Panc1 (cell line): Measurements from ENCODE around the gene PDZD2. TPM values are rescaled to one million over a fixed set of nuclear protein-coding genes. Genes with fewer than 3 reads are reported as not detected.

Experiments used
- ATAC-seq: fragments of 200-7000 bp; cut with Tn5 transposase; 2 replicates; pipeline ENCODE4 v1.9.1; 2020; ENCODE audit warnings: mild to moderate bottlenecking, moderate library complexity
- BruUV-seq: library from RNA; stranded (reverse); fragments of 400-500 nt; replicated peaks from 2 replicates; lab custom pipeline; 2021; lab: Mats Ljungman, UMichigan
- CTCF ChIA-PET: fragments of 300-600 bp; sonication (Branson Sonifier 250); formaldehyde crosslinking; loops from one replicate; lab custom pipeline; 2022; ENCODE audit warnings: antibody characterized with exemption; lab: Charles Lee
- POLR2A ChIA-PET: fragments of 300-600 bp; sonication (Branson Sonifier 250); formaldehyde crosslinking; loops from one replicate; lab custom pipeline; 2022; ENCODE audit warnings: antibody characterized with exemption; lab: Charles Lee
- DNase-seq: peaks from one replicate; pipeline ENCODE4 v3.0.0-alpha.2; 2010; ENCODE audit warnings: low read depth, low spot score
- H3K27ac ChIP-seq: 2 replicates; pipeline ENCODE4 v1.5.1; 2011; ENCODE audit warnings: mild to moderate bottlenecking, low read length, inconsistent platforms
- H3K27me3 ChIP-seq: fragments of 200-500 bp; sonication (Bioruptor generic); 2 replicates; pipeline ENCODE4 v1.6.0; 2014; ENCODE audit warnings: low read length, inconsistent platforms; ENCODE audit not compliant: control insufficient read depth, insufficient read depth
- H3K36me3 ChIP-seq: fragments of 200-500 bp; sonication (Bioruptor generic); 2 replicates; pipeline ENCODE4 v1.5.1; 2014; ENCODE audit warnings: inconsistent platforms, mild to moderate bottlenecking, low read length, moderate library complexity; ENCODE audit not compliant: control insufficient read depth, insufficient read depth
- H3K4me1 ChIP-seq: 2 replicates; pipeline ENCODE4 v1.5.1; 2011; ENCODE audit warnings: inconsistent platforms, mild to moderate bottlenecking, low read length, moderate library complexity; ENCODE audit not compliant: control insufficient read depth, insufficient read depth
- H3K4me3 ChIP-seq, 2 experiments: 2 replicates each; pipeline ENCODE4 v1.5.1; 2011 to 2012; ENCODE audit warnings: low read depth in 2 of 2, low read length in 2 of 2, mild to moderate bottlenecking in 2 of 2, inconsistent platforms in 1 of 2, moderate library complexity in 1 of 2
- H3K9me3 ChIP-seq: fragments of 200-500 bp; sonication (Bioruptor generic); 2 replicates; pipeline ENCODE4 v1.5.1; 2014; ENCODE audit warnings: low read depth, mild to moderate bottlenecking, inconsistent platforms, low read length, moderate library complexity; ENCODE audit not compliant: control insufficient read depth, insufficient read depth
- POLR2AphosphoS5 ChIP-seq: IDR thresholded peaks from 2 replicates; pipeline ENCODE4 v1.6.1; 2012; ENCODE audit warnings: mild to moderate bottlenecking, low read depth, low read length, moderate library complexity
- SIN3A ChIP-seq: IDR thresholded peaks from 2 replicates; pipeline ENCODE4 v1.6.1; 2012; ENCODE audit warnings: low read depth, mild to moderate bottlenecking, low read length, moderate library complexity, borderline replicate concordance; ENCODE audit not compliant: insufficient read depth
- TCF7L2 ChIP-seq: IDR thresholded peaks from 2 replicates; pipeline ENCODE4 v1.6.1; 2011; ENCODE audit warnings: mild to moderate bottlenecking, low read depth, low read length, inconsistent platforms
- in situ Hi-C: cut with HindIII; loops from 2 replicates; pipeline ENCODE4 v1.10.0; 2016; ENCODE audit warnings: low sequenced_read_pairs, low pct_unique_long_range_greater_than_20kb
- intact Hi-C: fragments of 100-400 bp; cut with micrococcal nuclease; formaldehyde crosslinking; loops from one replicate; pipeline ENCODE4 v1.10.0; 2022; ENCODE audit not compliant: unreplicated experiment
- total RNA-seq: library from RNA; stranded (reverse); gene quantifications from one replicate; pipeline ENCODE4 v1.2.1, GENCODE V29; 2021; ENCODE audit not compliant: unreplicated experiment
- TF ChIP-seq, protein P1 (sequence below), 2 experiments: IDR thresholded peaks; 2 replicates each; pipeline ENCODE4 v1.6.1; 2011 to 2012; ENCODE audit warnings: low read depth in 2 of 2, control low read depth in 1 of 2, low read length in 1 of 2, mild to moderate bottlenecking in 1 of 2, moderate library complexity in 1 of 2; ENCODE audit not compliant: insufficient read depth in 1 of 2
- TF ChIP-seq, protein P2 (sequence below): fragments of 450-650 bp; IDR thresholded peaks from 2 replicates; pipeline ENCODE4 v1.5.1; 2017; ENCODE audit warnings: mild to moderate bottlenecking

Gene PDZD2
- total RNA-seq, 1 experiment from 2014 or later: 0.10 TPM

DNA sequence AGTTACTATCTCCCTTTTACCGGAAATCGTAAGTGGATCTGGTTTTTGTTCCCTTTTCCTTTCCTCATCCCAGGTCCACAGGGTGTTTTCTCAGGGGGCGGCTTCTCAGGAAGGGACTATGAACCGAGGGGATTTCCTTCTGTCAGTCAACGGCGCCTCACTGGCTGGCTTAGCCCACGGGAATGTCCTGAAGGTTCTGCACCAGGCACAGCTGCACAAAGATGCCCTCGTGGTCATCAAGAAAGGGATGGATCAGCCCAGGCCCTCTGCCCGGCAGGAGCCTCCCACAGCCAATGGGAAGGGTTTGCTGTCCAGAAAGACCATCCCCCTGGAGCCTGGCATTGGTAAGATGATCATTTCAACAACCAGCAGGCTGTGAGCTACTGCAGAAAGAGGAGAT is 459.4 kb downstream of the PDZD2 start:
- in situ Hi-C loops: no loop called here

DNA sequence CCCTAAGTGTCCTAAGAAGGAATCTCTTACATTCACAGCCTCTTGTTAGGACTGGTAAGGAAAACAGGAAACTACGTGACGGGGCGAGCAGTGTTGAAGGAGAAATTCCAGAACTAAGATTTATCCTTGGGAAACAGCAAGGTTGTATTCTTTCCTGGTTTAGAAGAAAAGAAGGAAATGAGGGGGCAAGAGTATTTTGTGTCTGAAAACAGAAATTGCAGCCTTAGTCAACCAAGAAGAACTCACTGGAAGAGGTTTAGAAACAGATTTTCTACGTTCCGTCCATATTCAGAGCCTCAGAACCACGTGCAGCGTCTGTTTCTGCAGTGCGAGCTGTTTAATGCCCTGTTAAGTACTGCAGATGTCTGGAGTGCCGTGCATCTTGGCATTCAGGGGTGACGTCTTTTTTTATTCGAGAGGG is 460.0 kb downstream of the PDZD2 start:
- no TSS peak for BruUV-seq
- Histone ChIP-seq H3K4me1 (no peaks in the 10 kb centered on the region), H3K27ac (no peak overlapping the region), H3K4me3 (no peak overlapping the region), H3K9me3 (no peaks in the 10 kb centered on the region), H3K36me3 (peaks cover 11% of the 10 kb centered on the region; the same call in 1 of the 2 replicates), H3K27me3 (no peaks in the 10 kb centered on the region)
- in situ Hi-C loops (no loop called here), intact Hi-C loops (no loop called here)
- ChIA-PET POLR2A (no interaction called here), CTCF (no interaction called here)
- ATAC-seq: no peak
- DNase-seq: no peak
- TF ChIP-seq POLR2AphosphoS5 (no peak), TCF7L2 (no peak), SIN3A (no peak)
- TF ChIP-seq, protein P1, sequence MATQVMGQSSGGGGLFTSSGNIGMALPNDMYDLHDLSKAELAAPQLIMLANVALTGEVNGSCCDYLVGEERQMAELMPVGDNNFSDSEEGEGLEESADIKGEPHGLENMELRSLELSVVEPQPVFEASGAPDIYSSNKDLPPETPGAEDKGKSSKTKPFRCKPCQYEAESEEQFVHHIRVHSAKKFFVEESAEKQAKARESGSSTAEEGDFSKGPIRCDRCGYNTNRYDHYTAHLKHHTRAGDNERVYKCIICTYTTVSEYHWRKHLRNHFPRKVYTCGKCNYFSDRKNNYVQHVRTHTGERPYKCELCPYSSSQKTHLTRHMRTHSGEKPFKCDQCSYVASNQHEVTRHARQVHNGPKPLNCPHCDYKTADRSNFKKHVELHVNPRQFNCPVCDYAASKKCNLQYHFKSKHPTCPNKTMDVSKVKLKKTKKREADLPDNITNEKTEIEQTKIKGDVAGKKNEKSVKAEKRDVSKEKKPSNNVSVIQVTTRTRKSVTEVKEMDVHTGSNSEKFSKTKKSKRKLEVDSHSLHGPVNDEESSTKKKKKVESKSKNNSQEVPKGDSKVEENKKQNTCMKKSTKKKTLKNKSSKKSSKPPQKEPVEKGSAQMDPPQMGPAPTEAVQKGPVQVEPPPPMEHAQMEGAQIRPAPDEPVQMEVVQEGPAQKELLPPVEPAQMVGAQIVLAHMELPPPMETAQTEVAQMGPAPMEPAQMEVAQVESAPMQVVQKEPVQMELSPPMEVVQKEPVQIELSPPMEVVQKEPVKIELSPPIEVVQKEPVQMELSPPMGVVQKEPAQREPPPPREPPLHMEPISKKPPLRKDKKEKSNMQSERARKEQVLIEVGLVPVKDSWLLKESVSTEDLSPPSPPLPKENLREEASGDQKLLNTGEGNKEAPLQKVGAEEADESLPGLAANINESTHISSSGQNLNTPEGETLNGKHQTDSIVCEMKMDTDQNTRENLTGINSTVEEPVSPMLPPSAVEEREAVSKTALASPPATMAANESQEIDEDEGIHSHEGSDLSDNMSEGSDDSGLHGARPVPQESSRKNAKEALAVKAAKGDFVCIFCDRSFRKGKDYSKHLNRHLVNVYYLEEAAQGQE (IDR thresholded peaks at IDR 0.05; ENCODE audit: insufficient read depth in 1 of 2, low read depth in 2 of 2, low read length in 1 of 2): no peak
- TF ChIP-seq, protein P2, sequence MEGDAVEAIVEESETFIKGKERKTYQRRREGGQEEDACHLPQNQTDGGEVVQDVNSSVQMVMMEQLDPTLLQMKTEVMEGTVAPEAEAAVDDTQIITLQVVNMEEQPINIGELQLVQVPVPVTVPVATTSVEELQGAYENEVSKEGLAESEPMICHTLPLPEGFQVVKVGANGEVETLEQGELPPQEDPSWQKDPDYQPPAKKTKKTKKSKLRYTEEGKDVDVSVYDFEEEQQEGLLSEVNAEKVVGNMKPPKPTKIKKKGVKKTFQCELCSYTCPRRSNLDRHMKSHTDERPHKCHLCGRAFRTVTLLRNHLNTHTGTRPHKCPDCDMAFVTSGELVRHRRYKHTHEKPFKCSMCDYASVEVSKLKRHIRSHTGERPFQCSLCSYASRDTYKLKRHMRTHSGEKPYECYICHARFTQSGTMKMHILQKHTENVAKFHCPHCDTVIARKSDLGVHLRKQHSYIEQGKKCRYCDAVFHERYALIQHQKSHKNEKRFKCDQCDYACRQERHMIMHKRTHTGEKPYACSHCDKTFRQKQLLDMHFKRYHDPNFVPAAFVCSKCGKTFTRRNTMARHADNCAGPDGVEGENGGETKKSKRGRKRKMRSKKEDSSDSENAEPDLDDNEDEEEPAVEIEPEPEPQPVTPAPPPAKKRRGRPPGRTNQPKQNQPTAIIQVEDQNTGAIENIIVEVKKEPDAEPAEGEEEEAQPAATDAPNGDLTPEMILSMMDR: no peak

More for the DNA sequence above, 459.4 kb downstream of the PDZD2 start:
- intact Hi-C loops: no loop called here
- ChIA-PET CTCF (no interaction called here), POLR2A (no interaction called here)
- Histone ChIP-seq H3K9me3 (no peaks in the 10 kb centered on the region), H3K36me3 (peaks cover 8% of the 10 kb centered on the region; the same call in 1 of the 2 replicates), H3K4me3 (no peak overlapping the region), H3K27ac (no peak overlapping the region), H3K4me1 (no peaks in the 10 kb centered on the region), H3K27me3 (no peaks in the 10 kb centered on the region)
- DNase-seq (no peak), ATAC-seq (no peak)
- BruUV-seq: no TSS peak
- TF ChIP-seq, protein P1 (IDR thresholded peaks at IDR 0.05; ENCODE audit: insufficient read depth in 1 of 2, low read depth in 2 of 2, low read length in 1 of 2): no peak
- TF ChIP-seq, protein P2: no peak
- no peak for TF ChIP-seq TCF7L2
- TF ChIP-seq SIN3A: no peak
